Body of pancreas (tissue), 4 donors: ENCODE results near the gene SLC16A12.

ENCODE experiments used
- CTCF ChIP-seq, 7 experiments: fragments of 450-650 bp in 4 of 7; fragments of 200-600 bp in 3 of 7; sonication (generic) in 3 of 7; IDR thresholded peaks; one replicate each; pipeline ENCODE4 v1.5.1; 2016 to 2019; ENCODE audit warnings: antibody characterized with exemption in 7 of 7
- POLR2A ChIP-seq, 3 donors: fragments of 450-650 bp; IDR thresholded peaks; one replicate each; pipeline ENCODE4 v1.6.1; 2016; ENCODE audit warnings: antibody characterized with exemption in 3 of 3, mild to moderate bottlenecking in 2 of 3

GRCh38 chr10:89452193-89452592, 83.2 kb downstream of the SLC16A12 start:
- TF ChIP-seq CTCF (IDR thresholded peaks at IDR 0.05), result no peak
- no peak for TF ChIP-seq POLR2A (IDR thresholded peaks at IDR 0.05)
